Mesothelial cell of epicardium (in vitro differentiated cells): ENCODE results near the gene VASH2. TPM values are rescaled to one million over a fixed set of nuclear protein-coding genes. Genes with fewer than 3 reads are reported as not detected.

Experiments
- DNase-seq, 2 experiments: peaks; one replicate each; pipeline ENCODE4 v3.0.0; 2021; ENCODE audit warnings: low spot score in 2 of 2; ENCODE audit not compliant: unreplicated experiment in 2 of 2
- H3K27ac Mint-ChIP-seq: 2 replicates; pipeline ENCODE4 v1.8.0; 2021; ENCODE audit warnings: mixed read lengths
- H3K27me3 Mint-ChIP-seq: 2 replicates; pipeline ENCODE4 v1.8.0; 2021; ENCODE audit warnings: low read depth, mixed read lengths
- H3K36me3 Mint-ChIP-seq: 2 replicates; pipeline ENCODE4 v1.8.0; 2021; ENCODE audit warnings: mixed read lengths
- H3K4me1 Mint-ChIP-seq: 2 replicates; pipeline ENCODE4 v1.8.0; 2021; ENCODE audit warnings: mixed read lengths
- H3K4me3 Mint-ChIP-seq: 2 replicates; pipeline ENCODE4 v1.8.0; 2021; ENCODE audit warnings: mild to moderate bottlenecking, moderate library complexity, mixed read lengths
- H3K9me3 Mint-ChIP-seq: 2 replicates; pipeline ENCODE4 v1.8.0; 2021; ENCODE audit warnings: mixed read lengths
- CTCF ChIP-seq: fragments of 200-600 bp; sonication (generic); IDR thresholded peaks from one replicate; pipeline ENCODE4 v1.5.0; 2021; ENCODE audit warnings: antibody characterized with exemption; ENCODE audit not compliant: unreplicated experiment
- total RNA-seq: library from RNA; stranded (reverse); gene quantifications from 3 replicates; pipeline ENCODE4 v1.2.1, GENCODE V29; 2021

Gene VASH2
- total RNA-seq, 1 donor from 2014 or later = 43.6 TPM

GRCh38 chr1:212975111-212975918 is 25.0 kb downstream of the VASH2 start:
- Mint-ChIP-seq H3K4me3 (no peak overlapping the region), H3K27me3 (no peaks in the 10 kb centered on the region), H3K4me1 (peaks cover 2% of the 10 kb centered on the region), H3K36me3 (peaks cover 59% of the 10 kb centered on the region), H3K9me3 (no peaks in the 10 kb centered on the region), H3K27ac (no peak overlapping the region)
- no peak for TF ChIP-seq CTCF
- no peak for DNase-seq

GRCh38 chr1:212976586-212976985 is 26.2 kb downstream of the VASH2 start:
- Mint-ChIP-seq H3K4me1 (peaks cover 13% of the 10 kb centered on the region), H3K27ac (no peak overlapping the region), H3K4me3 (no peak overlapping the region), H3K27me3 (no peaks in the 10 kb centered on the region), H3K9me3 (no peaks in the 10 kb centered on the region), H3K36me3 (peaks cover 62% of the 10 kb centered on the region)
- no peak for TF ChIP-seq CTCF
- no peak for DNase-seq

DNA sequence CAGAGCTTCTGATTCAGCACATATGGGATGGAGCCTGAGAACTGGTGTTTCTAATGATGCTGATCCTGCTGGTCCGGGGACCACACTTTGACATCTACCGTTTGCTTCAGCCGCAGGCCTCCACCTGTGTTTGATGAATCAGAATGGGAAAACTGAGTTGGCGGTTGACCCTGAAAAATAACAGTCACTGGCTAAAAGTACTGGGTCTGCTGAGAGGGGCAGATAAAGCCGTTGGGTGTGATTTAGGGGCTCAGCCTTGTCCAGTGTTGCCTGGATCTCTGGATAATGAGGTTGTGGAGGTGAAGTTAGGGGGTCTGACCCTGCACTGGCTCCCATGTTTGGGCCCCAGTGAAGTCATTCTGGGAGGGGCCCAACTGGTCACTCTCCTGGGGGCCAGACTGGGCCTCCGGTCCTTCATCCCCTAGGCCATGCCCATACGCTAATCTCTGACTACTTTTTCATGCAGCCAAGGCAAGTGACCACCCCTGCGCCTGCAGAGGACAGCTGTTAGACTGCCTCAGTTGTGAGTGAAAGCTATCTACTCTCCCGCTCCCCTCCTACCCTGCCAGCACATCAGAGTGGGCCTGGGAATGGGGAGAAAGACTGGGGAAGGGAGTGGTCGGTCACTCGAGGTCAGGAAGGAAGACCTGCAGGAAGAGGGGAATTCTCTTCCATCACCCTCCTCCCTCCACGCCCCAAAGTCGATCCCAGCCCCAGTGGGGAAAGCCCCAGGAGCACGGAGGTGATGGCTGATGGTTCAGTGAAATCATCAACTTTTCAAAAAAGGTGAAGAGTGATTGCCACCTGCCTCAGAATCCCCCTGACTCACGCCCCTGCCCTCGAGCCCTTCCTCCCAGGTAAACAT is 27.7 kb downstream of the VASH2 start:
- no peak for DNase-seq
- no peak overlapping the region for H3K27ac Mint-ChIP-seq

DNA sequence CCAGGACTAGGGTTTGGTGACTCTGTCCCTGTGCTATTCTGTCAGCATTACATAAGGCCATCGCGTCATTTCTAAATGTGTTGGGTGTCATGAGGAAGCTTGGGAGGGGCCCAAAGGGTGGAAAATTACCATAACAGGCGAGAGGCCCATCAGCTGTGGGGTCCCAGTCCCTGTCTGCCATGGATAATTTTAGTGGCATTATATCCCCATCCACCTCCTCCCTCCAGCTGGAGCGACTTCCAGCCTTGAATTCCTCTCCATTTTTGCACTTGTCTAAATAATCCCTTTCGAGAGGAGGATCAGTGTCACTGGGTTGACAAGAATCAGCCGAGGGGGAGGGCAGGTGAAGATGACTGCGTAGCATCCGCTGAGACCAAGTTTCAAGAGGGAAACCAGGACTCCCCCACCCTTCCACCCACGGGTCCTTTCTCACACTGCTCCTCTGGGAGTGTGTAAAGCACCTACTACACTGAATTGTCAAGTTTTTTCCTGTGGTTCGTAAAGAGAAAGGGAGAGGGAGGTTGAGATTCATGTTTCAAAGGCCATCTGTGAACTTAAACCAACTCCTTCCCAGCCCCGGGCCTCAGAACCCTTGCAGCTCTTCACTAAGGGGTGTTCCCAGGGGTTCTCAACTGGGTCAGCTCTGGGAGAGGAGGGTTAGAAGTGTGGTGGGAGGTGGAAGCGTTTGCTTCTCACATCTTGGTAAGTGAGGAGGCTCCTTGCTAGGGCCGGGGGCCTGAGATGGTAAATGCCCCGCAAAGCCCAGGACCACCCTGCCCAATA is 29.2 kb downstream of the VASH2 start:
- Mint-ChIP-seq H3K27me3 (no peaks in the 10 kb centered on the region), H3K27ac (no peak overlapping the region), H3K4me1 (peaks cover 16% of the 10 kb centered on the region), H3K9me3 (no peaks in the 10 kb centered on the region), H3K36me3 (peaks cover 52% of the 10 kb centered on the region), H3K4me3 (no peak overlapping the region)
- no peak for DNase-seq
- no peak for TF ChIP-seq CTCF

More for the DNA sequence above, 27.7 kb downstream of the VASH2 start:
- H3K36me3 Mint-ChIP-seq = peaks cover 58% of the 10 kb centered on the region
- no peaks in the 10 kb centered on the region for H3K27me3 Mint-ChIP-seq
- TF ChIP-seq CTCF = no peak
- H3K4me1 Mint-ChIP-seq = peaks cover 16% of the 10 kb centered on the region
- no peaks in the 10 kb centered on the region for H3K9me3 Mint-ChIP-seq
- no peak overlapping the region for H3K4me3 Mint-ChIP-seq

GRCh38 chr1:212980123-212980785 is 29.9 kb downstream of the VASH2 start:
- Mint-ChIP-seq H3K36me3 (peaks cover 49% of the 10 kb centered on the region), H3K27me3 (no peaks in the 10 kb centered on the region), H3K4me1 (peaks cover 16% of the 10 kb centered on the region), H3K27ac (peak overlapping the region; percentile 73), H3K4me3 (no peak overlapping the region), H3K9me3 (no peaks in the 10 kb centered on the region)
- no peak for TF ChIP-seq CTCF
- DNase-seq = no peak
